SU-DHL-6 (cell line): Measurements from ENCODE around the gene SMARCA4.

ENCODE experiments used
- CTCF ChIP-seq: fragments of 200-600 bp; sonication (generic); IDR thresholded peaks from one replicate; pipeline ENCODE4 v1.5.1; 2017; ENCODE audit warnings: antibody characterized with exemption, mild to moderate bottlenecking, low read length, moderate library complexity; ENCODE audit not compliant: insufficient read depth, poor library complexity, severe bottlenecking
- EZH2phosphoT487 ChIP-seq: fragments of 200-600 bp; sonication (generic), shearing (Covaris generic); conservative IDR thresholded peaks from 2 replicates; pipeline ENCODE4 v1.6.1; 2018; ENCODE audit warnings: mild to moderate bottlenecking, antibody characterized with exemption, low read length, moderate library complexity, mixed read lengths

GRCh38 chr19:11096210-11096841 is 135.5 kb downstream of the SMARCA4 start:
- TF ChIP-seq CTCF (no peak), EZH2phosphoT487 (no peak)
